SJSA1 (cell line): ENCODE measurements around the gene ZDHHC20. TPM values are rescaled to one million over a fixed set of nuclear protein-coding genes. Genes with fewer than 3 reads are reported as not detected.

Experiments used
- DNase-seq, 2 experiments: peaks; one replicate each; pipeline ENCODE4 v3.0.0-alpha.2; 2015 to 2020; ENCODE audit warnings: low spot score in 2 of 2, low read depth in 1 of 2
- H3K27ac ChIP-seq: fragments of 250-450 bp; sonication (Bioruptor Pico); 2 replicates; pipeline ENCODE4 v1.5.1; 2020; ENCODE audit warnings: mild to moderate bottlenecking, moderate library complexity
- H3K27me3 ChIP-seq: fragments of 250-450 bp; sonication (Bioruptor Pico); replicated peaks from 2 replicates; pipeline ENCODE4 v1.5.1; 2020; ENCODE audit warnings: mild to moderate bottlenecking, moderate library complexity
- H3K36me3 ChIP-seq: fragments of 250-450 bp; sonication (Bioruptor Pico); 2 replicates; pipeline ENCODE4 v1.5.1; 2020; ENCODE audit warnings: mild to moderate bottlenecking
- H3K4me1 ChIP-seq: fragments of 250-450 bp; sonication (Bioruptor Pico); replicated peaks from 2 replicates; pipeline ENCODE4 v1.6.1; 2021; ENCODE audit warnings: mild to moderate bottlenecking
- H3K4me3 ChIP-seq: fragments of 250-450 bp; sonication (Bioruptor Pico); 2 replicates; pipeline ENCODE4 v1.5.1; 2020; ENCODE audit warnings: mild to moderate bottlenecking
- H3K9me3 ChIP-seq: fragments of 250-450 bp; sonication (Bioruptor Pico); replicated peaks from 2 replicates; pipeline ENCODE4 v1.5.1; 2020; ENCODE audit warnings: mild to moderate bottlenecking
- total RNA-seq: library from RNA; depleted of rRNA; stranded (reverse); fragments of >200 nt; shearing (Covaris generic); gene quantifications from 2 replicates; pipeline ENCODE4 v1.2.3, GENCODE V29; 2014

Gene ZDHHC20
- total RNA-seq, 1 experiment from 2014 or later: 67.6 TPM

DNA sequence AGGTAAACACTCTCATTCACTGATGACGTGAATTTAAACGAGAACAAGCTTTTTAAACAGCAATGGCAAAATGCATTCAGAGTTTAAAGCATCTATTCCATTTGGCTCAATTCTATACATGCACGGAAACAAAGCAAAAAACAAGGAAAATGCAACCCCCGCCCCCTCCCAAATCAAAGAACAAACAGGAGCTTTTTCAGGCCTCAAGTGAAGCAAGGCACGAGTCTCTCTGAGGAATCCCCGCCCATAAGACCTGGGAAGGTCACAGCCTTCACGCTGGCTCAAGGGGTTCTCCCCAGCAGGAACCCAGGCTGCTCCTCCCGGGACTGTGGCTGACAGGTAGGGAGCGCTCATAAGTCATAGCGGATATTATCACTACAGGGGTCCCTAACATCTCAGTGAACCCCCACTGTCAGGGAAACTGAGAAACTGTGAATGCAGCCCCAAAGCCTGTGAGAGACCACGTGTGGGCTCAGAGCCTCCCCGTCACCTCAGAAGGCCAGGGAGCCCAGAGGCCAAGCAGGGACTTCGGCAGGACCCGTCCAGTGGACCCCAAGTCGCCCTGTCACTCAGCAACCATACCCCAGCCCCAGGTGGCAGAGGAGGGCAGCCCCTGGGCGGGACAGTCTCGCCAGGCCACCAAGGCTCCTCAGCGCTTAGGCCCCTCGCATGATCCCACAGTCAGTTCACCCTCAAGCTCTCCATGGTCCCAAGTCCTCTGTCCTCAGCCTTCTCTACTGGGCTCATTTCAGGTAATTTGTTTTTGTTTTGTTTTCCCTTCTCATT lies 117.3 kb downstream of the ZDHHC20 start:
- Histone ChIP-seq H3K4me1 (no peaks in the 10 kb centered on the region), H3K9me3 (no peaks in the 10 kb centered on the region), H3K36me3 (no peaks in the 10 kb centered on the region), H3K27ac (no peak overlapping the region), H3K4me3 (no peak overlapping the region), H3K27me3 (no peaks in the 10 kb centered on the region)
- no peak for DNase-seq

- H3K27ac ChIP-seq: no peak overlapping the region
- no peaks in the 10 kb centered on the region for H3K36me3 ChIP-seq
- no peak for DNase-seq
- H3K4me1 ChIP-seq: no peaks in the 10 kb centered on the region
- H3K4me3 ChIP-seq: no peak overlapping the region
- no peaks in the 10 kb centered on the region for H3K27me3 ChIP-seq
- H3K9me3 ChIP-seq: no peaks in the 10 kb centered on the region
These were observed 120.3 kb downstream of the ZDHHC20 start for GRCh38 chr13:21338639-21339278.

GRCh38 chr13:21338156-21338555 lies 120.9 kb downstream of the ZDHHC20 start:
- H3K9me3 ChIP-seq: no peaks in the 10 kb centered on the region
- no peak for DNase-seq
- H3K4me1 ChIP-seq: no peaks in the 10 kb centered on the region
- no peaks in the 10 kb centered on the region for H3K27me3 ChIP-seq
- H3K36me3 ChIP-seq: no peaks in the 10 kb centered on the region
- H3K27ac ChIP-seq: no peak overlapping the region
- no peak overlapping the region for H3K4me3 ChIP-seq

GRCh38 chr13:21336609-21337349 lies 122.3 kb downstream of the ZDHHC20 start:
- Histone ChIP-seq H3K27me3 (no peaks in the 10 kb centered on the region), H3K9me3 (no peaks in the 10 kb centered on the region), H3K4me1 (no peaks in the 10 kb centered on the region), H3K27ac (no peak overlapping the region), H3K4me3 (no peak overlapping the region), H3K36me3 (no peaks in the 10 kb centered on the region)
- no peak for DNase-seq

GRCh38 chr13:21333186-21333585 lies 125.9 kb downstream of the ZDHHC20 start:
- H3K4me3 ChIP-seq: no peak overlapping the region
- H3K4me1 ChIP-seq: no peaks in the 10 kb centered on the region
- H3K27ac ChIP-seq: no peak overlapping the region
- H3K36me3 ChIP-seq: no peaks in the 10 kb centered on the region
- no peaks in the 10 kb centered on the region for H3K27me3 ChIP-seq
- H3K9me3 ChIP-seq: no peaks in the 10 kb centered on the region
- no peak for DNase-seq

GRCh38 chr13:21330126-21330861 lies 128.8 kb downstream of the ZDHHC20 start:
- Histone ChIP-seq H3K36me3 (no peaks in the 10 kb centered on the region), H3K9me3 (no peaks in the 10 kb centered on the region), H3K27me3 (no peaks in the 10 kb centered on the region), H3K27ac (no peak overlapping the region), H3K4me3 (no peak overlapping the region), H3K4me1 (peaks cover 4% of the 10 kb centered on the region; the same call in 1 of the 2 replicates)
- no peak for DNase-seq

DNA sequence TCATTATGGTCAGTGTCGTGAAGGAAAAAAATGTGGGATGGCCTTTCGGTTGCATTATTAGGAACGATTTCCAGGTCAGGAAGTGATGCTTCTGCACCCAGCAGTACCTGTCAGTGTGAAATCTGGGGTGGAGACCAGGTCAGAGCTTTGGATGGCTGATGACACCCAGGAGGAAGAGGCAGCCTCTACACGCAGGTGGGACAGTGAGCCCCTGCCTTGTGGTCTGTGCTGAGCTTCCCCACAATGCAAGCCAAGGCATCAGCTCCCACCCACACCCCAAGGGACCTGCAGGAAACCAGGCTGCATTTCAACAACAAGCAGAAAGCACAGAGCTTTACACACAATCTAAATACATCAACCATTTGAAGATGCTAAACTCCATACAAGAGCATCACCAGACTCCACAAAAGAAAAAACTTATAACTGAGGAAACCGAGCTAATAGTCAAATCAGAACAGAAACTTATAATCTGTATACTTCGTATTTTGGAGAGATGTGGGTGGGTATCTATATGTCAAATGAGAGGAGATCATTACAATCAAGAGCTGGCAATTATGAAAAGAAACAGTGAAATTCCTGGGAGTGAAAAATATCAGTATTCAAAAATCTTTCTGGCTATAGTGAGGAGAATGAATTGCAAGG lies 130.1 kb downstream of the ZDHHC20 start:
- H3K36me3 ChIP-seq: no peaks in the 10 kb centered on the region
- no peak overlapping the region for H3K4me3 ChIP-seq

DNA sequence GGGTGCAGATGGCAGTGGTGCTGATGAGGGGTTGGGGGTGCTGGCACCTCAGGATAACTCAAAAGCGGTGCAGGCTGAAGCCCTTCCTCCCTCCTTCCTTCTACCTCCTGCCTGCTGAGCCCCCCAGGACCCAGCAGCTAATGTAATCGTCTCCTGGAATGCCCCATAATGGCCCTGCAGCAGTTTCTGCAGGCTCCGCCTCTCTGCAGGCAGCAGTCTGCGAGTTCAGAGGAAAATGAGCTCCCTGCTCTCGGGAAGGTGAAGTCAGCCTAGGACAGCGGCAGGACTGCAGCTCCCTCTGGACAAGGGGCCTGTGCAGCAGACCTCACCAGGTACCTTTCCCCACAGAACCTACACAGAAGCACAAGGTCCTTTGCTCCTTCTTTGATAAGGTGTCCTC lies 130.9 kb downstream of the ZDHHC20 start:
- Histone ChIP-seq H3K4me1 (peaks cover 4% of the 10 kb centered on the region; the same call in 1 of the 2 replicates), H3K36me3 (no peaks in the 10 kb centered on the region), H3K27me3 (no peaks in the 10 kb centered on the region), H3K4me3 (no peak overlapping the region), H3K27ac (no peak overlapping the region), H3K9me3 (no peaks in the 10 kb centered on the region)
- DNase-seq: no peak

More for the DNA sequence above, 130.1 kb downstream of the ZDHHC20 start:
- Histone ChIP-seq H3K27ac (no peak overlapping the region), H3K9me3 (no peaks in the 10 kb centered on the region), H3K27me3 (no peaks in the 10 kb centered on the region), H3K4me1 (peaks cover 4% of the 10 kb centered on the region; the same call in 1 of the 2 replicates)
- no peak for DNase-seq

- no peaks in the 10 kb centered on the region for H3K36me3 ChIP-seq
- H3K27ac ChIP-seq: no peak overlapping the region
- no peaks in the 10 kb centered on the region for H3K27me3 ChIP-seq
- H3K4me3 ChIP-seq: peak overlapping the region; percentile 40
- peak in 1 of 2 experiments; percentile 37 for DNase-seq
- no peaks in the 10 kb centered on the region for H3K9me3 ChIP-seq
- peaks cover 4% of the 10 kb centered on the region; the same call in 1 of the 2 replicates for H3K4me1 ChIP-seq
These were observed 132.7 kb downstream of the ZDHHC20 start for GRCh38 chr13:21326155-21327031.

GRCh38 chr13:21324803-21325202 lies 134.3 kb downstream of the ZDHHC20 start:
- Histone ChIP-seq H3K9me3 (no peaks in the 10 kb centered on the region), H3K4me3 (no peak overlapping the region), H3K27me3 (no peaks in the 10 kb centered on the region), H3K27ac (no peak overlapping the region), H3K4me1 (peaks cover 4% of the 10 kb centered on the region; the same call in 1 of the 2 replicates), H3K36me3 (no peaks in the 10 kb centered on the region)
- DNase-seq: no peak

GRCh38 chr13:21322988-21323387 lies 136.1 kb downstream of the ZDHHC20 start:
- H3K4me3 ChIP-seq: no peak overlapping the region

More at GRCh38 chr13:21322988-21323387, 136.1 kb downstream of the ZDHHC20 start:
- Histone ChIP-seq H3K36me3 (no peaks in the 10 kb centered on the region), H3K9me3 (no peaks in the 10 kb centered on the region), H3K27ac (no peak overlapping the region), H3K27me3 (no peaks in the 10 kb centered on the region), H3K4me1 (peaks cover 4% of the 10 kb centered on the region; the same call in 1 of the 2 replicates)
- DNase-seq: no peak
